Ovary (tissue), 9 donors: Measurements from ENCODE around the gene PCID2. TPM values are rescaled to one million over a fixed set of nuclear protein-coding genes. Genes with fewer than 3 reads are reported as not detected.
"Not testable (repeated sequence)": the region's sequence is repeated elsewhere in the genome, so short reads cannot be mapped to it uniquely, and the experiment has no call there.

Experiments
- DNase-seq, 5 donors: peaks; one replicate each; pipeline ENCODE4 v3.0.0-alpha.2; 2019 to 2020
- H3K27ac ChIP-seq, 2 donors: fragments of 200-600 bp; one replicate each; pipeline versions ENCODE4 v1.5.1 to v1.8.0; 2019 to 2022
- H3K27me3 ChIP-seq: fragments of 200-600 bp; one replicate; pipeline ENCODE4 v1.8.0; 2022
- H3K36me3 ChIP-seq: fragments of 200-600 bp; sonication (generic); one replicate; pipeline ENCODE4 v1.5.1; 2019
- H3K4me1 ChIP-seq: one replicate; pipeline ENCODE4 v1.8.1; 2013; ENCODE audit warnings: mild to moderate bottlenecking, moderate library complexity; ENCODE audit not compliant: insufficient read depth
- H3K4me3 ChIP-seq: fragments of 200-600 bp; sonication (generic); one replicate; pipeline ENCODE4 v1.5.1; 2017
- H3K9me3 ChIP-seq, 2 donors: fragments of 200-600 bp in 1 of 2; sonication (generic) in 1 of 2; one replicate each; pipeline versions ENCODE4 v1.5.1 to v1.8.1; 2013 to 2019; ENCODE audit warnings: mild to moderate bottlenecking in 1 of 2, moderate library complexity in 1 of 2
- EP300 ChIP-seq: sonication (generic); formaldehyde crosslinking; IDR thresholded peaks from one replicate; pipeline ENCODE4 v1.6.1; 2017; ENCODE audit warnings: antibody characterized with exemption
- POLR2A ChIP-seq: fragments of 450-650 bp; IDR thresholded peaks from one replicate; pipeline ENCODE4 v1.6.1; 2017; ENCODE audit warnings: antibody characterized with exemption, mild to moderate bottlenecking, moderate library complexity
- WGBS, 3 donors: extraction: QIAGEN DNeasy Blood & Tissue Kit in 1 of 3; methylation state at CpG; one replicate each; pipeline versions ENCODE4 v1.1.5 to v1.1.7; 2013 to 2017; 5-methylcytosine and 5-hydroxymethylcytosine counted together
- intact Hi-C, 4 donors: fragments of 100-400 bp; cut with DNase I; formaldehyde crosslinking; loops; one replicate each; pipeline versions ENCODE4 v1.11.0 to v1.15.1; 2022 to 2023
- polyA plus RNA-seq, 2 donors: library from polyadenylated mRNA; stranded (reverse); fragments of 200-250 nt in 1 of 2; fragments of 350-450 nt in 1 of 2; fragmentation: Illumina TruSeq in 1 of 2; extraction: RNeasy Lipid Tissue Mini Kit (QIAGEN cat#74804) in 1 of 2; gene quantifications; one replicate each; pipeline ENCODE4 v1.2.3, GENCODE V29; 2013 to 2014
- total RNA-seq, 7 donors: library from RNA; depleted of rRNA in 2 of 7; stranded (reverse); fragments of >200 nt in 2 of 7; fragmentation: NEBNext Ultra II Directional in 3 of 7; extraction: Animal tissue kit (Norgen Biotek cat#: 25700) in 3 of 7; gene quantifications; one replicate each; pipeline versions ENCODE4 v1.1.0 to v1.2.4, GENCODE V29; 2016 to 2023
- TF ChIP-seq, protein P1 (sequence below), 3 donors: fragments of 450-650 bp in 2 of 3; fragments of 200-600 bp in 1 of 3; IDR thresholded peaks; one replicate each; pipeline versions ENCODE4 v1.5.1 to v1.8.0; 2016 to 2022; ENCODE audit warnings: antibody characterized with exemption in 3 of 3, mild to moderate bottlenecking in 1 of 3
- donor health status: DM: no; HTN: no; CAD: no; lungs with moderate emphysema.
- donor health status: DM: no; HTN: no; CAD: no.
- donor health status: Bipolar disorder and iron deficiency.
- donor health status: DM: yes; HTN: yes; CAD: no.
- donor health status: DM: no; HTN: no; CAD: no.
- donor health status: DM: yes; HTN: yes; CAD: no.

Gene PCID2
- total and polyA plus RNA-seq, 9 donors, result 43.5 to 56.2 (median 53.5) TPM

DNA sequence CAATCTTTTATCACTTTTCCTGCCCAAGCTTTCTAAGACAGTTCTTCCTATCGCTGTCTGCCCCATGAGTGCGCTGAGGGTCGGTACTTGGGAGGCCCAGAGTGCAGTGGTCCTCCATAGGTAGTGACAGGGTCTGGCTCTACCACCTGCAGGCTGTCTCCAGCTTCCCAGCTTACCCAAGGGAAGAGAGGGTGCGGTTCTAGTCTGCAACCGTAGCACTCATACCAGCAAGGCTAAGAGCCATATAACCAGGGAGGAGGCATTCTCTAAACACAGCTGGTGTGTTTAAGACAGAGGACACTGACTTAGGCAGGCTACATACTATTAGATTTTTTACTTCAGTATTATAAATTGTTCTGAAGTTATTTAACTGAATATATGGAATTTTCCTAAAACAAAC lies 41.8 kb downstream of the PCID2 start:
- H3K9me3 ChIP-seq, result no peaks in the 10 kb centered on the region
- TF ChIP-seq, protein P1, sequence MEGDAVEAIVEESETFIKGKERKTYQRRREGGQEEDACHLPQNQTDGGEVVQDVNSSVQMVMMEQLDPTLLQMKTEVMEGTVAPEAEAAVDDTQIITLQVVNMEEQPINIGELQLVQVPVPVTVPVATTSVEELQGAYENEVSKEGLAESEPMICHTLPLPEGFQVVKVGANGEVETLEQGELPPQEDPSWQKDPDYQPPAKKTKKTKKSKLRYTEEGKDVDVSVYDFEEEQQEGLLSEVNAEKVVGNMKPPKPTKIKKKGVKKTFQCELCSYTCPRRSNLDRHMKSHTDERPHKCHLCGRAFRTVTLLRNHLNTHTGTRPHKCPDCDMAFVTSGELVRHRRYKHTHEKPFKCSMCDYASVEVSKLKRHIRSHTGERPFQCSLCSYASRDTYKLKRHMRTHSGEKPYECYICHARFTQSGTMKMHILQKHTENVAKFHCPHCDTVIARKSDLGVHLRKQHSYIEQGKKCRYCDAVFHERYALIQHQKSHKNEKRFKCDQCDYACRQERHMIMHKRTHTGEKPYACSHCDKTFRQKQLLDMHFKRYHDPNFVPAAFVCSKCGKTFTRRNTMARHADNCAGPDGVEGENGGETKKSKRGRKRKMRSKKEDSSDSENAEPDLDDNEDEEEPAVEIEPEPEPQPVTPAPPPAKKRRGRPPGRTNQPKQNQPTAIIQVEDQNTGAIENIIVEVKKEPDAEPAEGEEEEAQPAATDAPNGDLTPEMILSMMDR (IDR thresholded peaks at IDR 0.05), result no peak
- TF ChIP-seq POLR2A, result no peak
- no peak for TF ChIP-seq EP300
- 89 to 90% (median 90%) methylated on average over 5 of the region's 5 CpGs for WGBS, 3 donors
- H3K4me3 ChIP-seq, result no peak overlapping the region
- H3K36me3 ChIP-seq, result no peaks in the 10 kb centered on the region
- H3K27ac ChIP-seq, result no peak overlapping the region
- no peaks in the 10 kb centered on the region for H3K27me3 ChIP-seq
- no peak for DNase-seq
- H3K4me1 ChIP-seq, result no peaks in the 10 kb centered on the region
- intact Hi-C loops, result no loop called here

DNA sequence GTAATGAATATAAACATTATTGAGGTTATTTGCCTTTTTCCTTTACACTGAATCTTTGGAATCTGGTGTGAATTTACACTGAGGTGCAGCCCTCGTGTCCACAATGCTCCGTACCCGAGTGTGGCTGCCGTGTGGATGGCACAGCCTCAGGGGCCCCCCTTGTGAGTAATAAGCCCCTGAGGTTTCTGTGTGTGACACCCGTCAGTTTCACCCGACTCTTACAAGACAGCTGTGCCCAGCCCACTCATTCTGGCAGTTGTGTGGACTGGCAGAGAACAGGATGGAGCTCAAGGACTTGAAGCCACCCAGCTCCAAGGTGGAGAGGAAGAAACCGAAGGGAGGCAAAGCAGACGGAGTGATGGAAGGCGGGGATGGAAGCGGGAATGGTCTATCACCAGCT lies 42.2 kb downstream of the PCID2 start:
- H3K36me3 ChIP-seq, result no peaks in the 10 kb centered on the region
- WGBS, 3 donors, result 87 to 93% (median 90%) methylated on average over 10 of the region's 10 CpGs
- TF ChIP-seq POLR2A (no peak), EP300 (no peak)
- TF ChIP-seq, protein P1 (IDR thresholded peaks at IDR 0.05), result no peak
- H3K9me3 ChIP-seq, result no peaks in the 10 kb centered on the region
- H3K27ac ChIP-seq, result no peak overlapping the region
- intact Hi-C loops, result no loop called here
- no peaks in the 10 kb centered on the region for H3K27me3 ChIP-seq
- no peak for DNase-seq
- no peak overlapping the region for H3K4me3 ChIP-seq
- H3K4me1 ChIP-seq, result no peaks in the 10 kb centered on the region

DNA sequence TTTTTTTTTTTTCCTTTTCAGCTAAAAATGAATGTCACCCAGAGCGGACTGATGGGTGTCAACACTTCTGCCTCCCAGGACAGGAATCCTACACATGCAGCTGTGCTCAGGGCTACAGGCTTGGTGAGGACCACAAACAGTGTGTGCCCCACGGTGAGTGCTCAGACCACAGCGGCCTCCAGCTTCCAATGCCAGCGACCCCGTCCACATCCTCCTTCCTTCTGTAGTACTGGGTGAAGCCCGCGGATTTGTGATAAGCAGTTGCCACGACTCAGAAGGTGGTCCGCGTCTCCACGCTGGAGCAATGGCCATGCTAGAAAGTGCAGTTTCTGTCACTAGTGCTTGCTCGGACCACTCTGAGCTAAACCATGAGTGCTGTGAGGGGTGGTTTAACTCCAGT lies 44.0 kb downstream of the PCID2 start:
- 72 to 86% (median 73%) methylated on average over 12 of the region's 12 CpGs for WGBS, 3 donors
- DNase-seq, result no peak
- intact Hi-C loops, result no loop called here
- no peaks in the 10 kb centered on the region for H3K4me1 ChIP-seq
- TF ChIP-seq, protein P1 (IDR thresholded peaks at IDR 0.05), result no peak
- TF ChIP-seq POLR2A (no peak), EP300 (no peak)
- no peak overlapping the region for H3K4me3 ChIP-seq
- H3K36me3 ChIP-seq, result no peaks in the 10 kb centered on the region
- no peaks in the 10 kb centered on the region for H3K9me3 ChIP-seq
- no peaks in the 10 kb centered on the region for H3K27me3 ChIP-seq
- no peak overlapping the region for H3K27ac ChIP-seq

DNA sequence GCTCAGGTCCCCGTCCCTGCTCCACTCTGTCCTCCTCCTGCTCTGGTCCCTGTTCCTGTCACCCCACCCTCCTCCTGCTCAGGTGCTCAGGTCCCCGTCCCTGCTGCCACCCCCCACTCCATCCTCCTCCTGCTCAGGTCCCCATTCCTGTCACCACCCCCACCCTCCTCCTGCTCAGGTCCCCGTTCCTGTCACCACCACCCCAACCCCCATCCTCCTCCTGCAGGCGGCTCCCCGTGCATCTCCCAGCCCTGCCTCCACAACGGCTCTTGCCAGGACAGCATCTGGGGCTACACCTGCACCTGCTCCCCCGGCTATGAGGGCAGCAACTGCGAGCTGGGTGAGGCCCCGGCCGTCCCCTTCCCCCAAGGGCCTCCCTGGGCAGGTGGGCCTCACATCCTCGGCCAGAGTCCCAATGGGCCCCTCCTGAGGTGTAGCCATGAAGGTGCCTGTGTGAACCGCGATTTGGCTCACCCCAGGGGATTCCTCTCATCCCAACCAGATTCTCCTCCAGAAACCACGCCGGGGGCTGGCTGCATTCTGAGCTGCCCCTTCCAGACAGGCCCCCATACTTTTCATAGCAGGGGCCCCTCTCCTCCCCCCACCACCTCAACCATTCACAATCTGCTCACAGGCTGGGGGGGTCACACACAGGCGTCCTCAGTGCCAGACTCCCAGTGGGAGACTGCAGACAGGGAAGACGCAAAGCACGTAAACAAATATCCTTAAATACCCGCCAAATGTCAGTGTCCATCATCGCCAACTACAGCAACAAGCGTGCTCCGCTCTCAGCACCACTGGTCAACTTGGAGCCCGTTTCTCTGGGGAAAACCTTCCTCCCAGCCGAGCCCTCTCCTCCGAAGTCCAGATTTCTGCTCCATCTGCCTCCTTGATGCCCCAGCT lies 45.4 kb downstream of the PCID2 start:
- no peaks in the 10 kb centered on the region for H3K27me3 ChIP-seq
- H3K36me3 ChIP-seq, result no peaks in the 10 kb centered on the region
- H3K4me3 ChIP-seq, result no peak overlapping the region
- no peak for DNase-seq
- no peak overlapping the region for H3K27ac ChIP-seq
- TF ChIP-seq POLR2A (no peak), EP300 (no peak)
- TF ChIP-seq, protein P1 (IDR thresholded peaks at IDR 0.05), result no peak
- WGBS, 3 donors, result 17 to 26% (median 22%) methylated on average over 21 to 25 of the region's 25 CpGs
- no peaks in the 10 kb centered on the region for H3K4me1 ChIP-seq
- H3K9me3 ChIP-seq, result no peaks in the 10 kb centered on the region
- intact Hi-C loops, result no loop called here

DNA sequence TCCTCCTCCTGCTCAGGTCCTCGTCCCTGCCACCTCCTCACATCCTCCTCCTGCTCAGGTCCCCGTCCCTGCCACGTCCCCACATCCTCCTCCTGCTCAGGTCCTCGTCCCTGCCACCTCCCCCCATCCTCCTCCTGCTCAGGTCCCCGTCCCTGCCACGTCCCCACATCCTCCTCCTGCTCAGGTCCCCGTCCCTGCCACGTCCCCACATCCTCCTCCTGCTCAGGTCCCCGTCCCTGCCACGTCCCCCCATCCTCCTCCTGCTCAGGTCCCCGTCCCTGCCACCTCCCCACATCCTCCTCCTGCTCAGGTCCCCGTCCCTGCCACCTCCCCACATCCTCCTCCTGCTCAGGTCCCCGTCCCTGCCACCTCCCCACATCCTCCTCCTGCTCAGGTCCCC lies 46.5 kb downstream of the PCID2 start:
- H3K27ac ChIP-seq, intact Hi-C loops, H3K4me3 ChIP-seq, H3K4me1 ChIP-seq, H3K36me3 ChIP-seq, H3K9me3 ChIP-seq, H3K27me3 ChIP-seq, DNase-seq: not testable (repeated sequence)
- WGBS, 3 donors, result 48 to 73% (median 66%) methylated on average over 4 to 11 of the region's 13 CpGs
